ENCODE measurements around the gene ACOX3.

The ACOX3 gene

GRCh38 chr4:8319731-8320385 lies 120.7 kb downstream of the ACOX3 start:
- peak in 1 of 14 donors; percentile 71 for DNase-seq

- DNase-seq = no peak
Observed at GRCh38 chr4:8319061-8319460, 121.5 kb downstream of the ACOX3 start.

DNA sequence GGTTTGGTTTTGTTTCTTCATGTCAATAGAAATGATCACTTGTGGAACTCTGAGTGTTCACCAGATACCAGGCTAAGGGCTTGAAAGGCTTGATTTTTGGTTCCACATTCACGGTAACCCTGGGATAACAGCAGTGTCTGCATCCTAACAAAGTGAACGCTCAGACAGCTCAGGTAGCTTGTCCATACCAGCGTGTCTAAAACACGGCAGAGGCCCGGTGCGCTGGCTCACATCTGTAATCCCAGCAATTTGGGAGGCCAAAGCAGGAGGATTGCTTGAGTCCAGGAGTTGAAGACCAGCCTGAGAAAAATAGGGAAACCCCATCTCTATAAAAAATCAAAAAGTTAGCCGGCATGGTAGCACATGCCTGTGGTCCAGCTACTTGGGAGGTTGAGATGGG lies 122.0 kb downstream of the ACOX3 start:
- DNase-seq = no peak

DNA sequence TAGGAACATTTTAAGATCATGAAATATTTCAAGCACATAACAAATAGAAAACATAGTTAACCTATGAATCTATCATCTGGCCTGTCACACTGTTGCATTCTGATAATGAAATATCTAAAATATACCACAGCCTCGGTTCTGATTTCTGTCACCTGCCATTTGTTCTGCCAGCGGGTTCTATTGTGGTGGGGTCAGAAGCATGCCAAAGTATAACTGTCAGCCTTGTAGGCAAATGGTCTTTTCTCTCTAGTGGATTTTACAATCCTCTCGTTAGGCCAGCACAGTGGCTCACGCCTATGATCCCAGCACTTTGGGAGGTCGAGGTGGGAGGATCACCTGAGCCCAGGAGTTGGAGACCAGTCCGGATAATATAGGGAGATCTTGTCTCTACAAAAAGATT lies 123.0 kb downstream of the ACOX3 start:
- no peak for DNase-seq

DNA sequence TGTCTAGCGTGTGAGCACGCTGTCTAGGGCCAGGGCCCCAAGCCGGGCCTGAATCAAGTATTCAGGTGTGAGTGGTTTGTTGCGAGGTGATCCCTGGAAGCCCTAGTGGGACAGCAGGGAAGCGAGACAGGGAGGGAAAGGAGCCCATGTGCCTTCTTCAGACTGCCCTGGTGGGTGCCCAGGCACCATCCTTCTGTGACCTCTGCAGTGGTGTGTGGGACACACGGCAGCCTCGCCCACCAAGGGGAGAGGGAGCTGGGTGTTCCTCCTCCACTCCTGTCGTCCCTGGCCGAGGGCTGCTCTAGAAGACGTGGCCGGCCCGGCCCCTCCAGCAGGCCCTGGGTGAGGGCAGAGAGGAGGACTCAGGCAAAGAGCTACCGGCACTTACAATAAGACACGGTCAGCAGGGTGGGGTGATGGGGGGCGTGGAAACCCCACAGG lies 123.6 kb downstream of the ACOX3 start:
- no peak for DNase-seq
